ENCODE data around the gene RASGRP2. TPM values are rescaled to one million over a fixed set of nuclear protein-coding genes. Genes with fewer than 3 reads are reported as not detected.

Gene RASGRP2
- total RNA-seq, 6 donors from 2014 or later = 20.5 to 80.7 (median 33.9) TPM

DNA sequence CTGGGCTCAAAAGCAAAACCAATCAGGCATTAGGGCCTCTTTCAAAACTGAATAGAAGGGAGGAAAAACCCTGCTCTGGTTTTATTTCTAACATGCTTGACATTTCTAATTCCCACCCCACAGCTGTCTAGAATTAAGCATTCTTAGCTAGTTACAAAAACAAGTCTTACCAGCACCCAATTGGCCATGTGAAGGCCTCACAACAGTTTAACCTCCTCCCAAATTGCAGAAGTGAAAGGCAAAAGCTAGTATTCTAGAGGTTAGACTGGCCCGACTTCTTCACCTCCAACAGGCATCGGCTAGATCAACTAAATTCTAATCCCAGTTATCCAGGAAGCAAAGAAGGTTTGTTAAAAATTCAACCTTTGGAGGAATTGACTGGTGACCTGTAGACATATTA, 27.9 kb upstream of the RASGRP2 start:
- 47 to 78% methylated on average over 2 of the region's 2 CpGs for WGBS, 2 donors
- Histone ChIP-seq H3K4me3 (no peak overlapping the region), H3K4me1 (peaks cover 42 to 65% (median 47%) of the 10 kb centered on the region in 4 donors), H3K27me3 (no peaks in the 10 kb centered on the region), H3K36me3 (peaks cover 90 to 100% (median 93%) of the 10 kb centered on the region in 4 donors), H3K27ac (peak overlapping the region in 3 of 4 donors; percentile 47 to 77 (median 74)), H3K9me3 (no peaks in the 10 kb centered on the region)
- no peak for DNase-seq
- peak in 1 of 2 donors; percentile 11 for ATAC-seq (ENCODE audit: low FRiP score in 2 of 2)
- TF ChIP-seq POLR2A (IDR thresholded peaks at IDR 0.05) (no peak), POLR2AphosphoS5 (IDR thresholded peaks at IDR 0.05) (no peak), EP300 (IDR thresholded peaks at IDR 0.05) (no peak)
- TF ChIP-seq, protein P1, sequence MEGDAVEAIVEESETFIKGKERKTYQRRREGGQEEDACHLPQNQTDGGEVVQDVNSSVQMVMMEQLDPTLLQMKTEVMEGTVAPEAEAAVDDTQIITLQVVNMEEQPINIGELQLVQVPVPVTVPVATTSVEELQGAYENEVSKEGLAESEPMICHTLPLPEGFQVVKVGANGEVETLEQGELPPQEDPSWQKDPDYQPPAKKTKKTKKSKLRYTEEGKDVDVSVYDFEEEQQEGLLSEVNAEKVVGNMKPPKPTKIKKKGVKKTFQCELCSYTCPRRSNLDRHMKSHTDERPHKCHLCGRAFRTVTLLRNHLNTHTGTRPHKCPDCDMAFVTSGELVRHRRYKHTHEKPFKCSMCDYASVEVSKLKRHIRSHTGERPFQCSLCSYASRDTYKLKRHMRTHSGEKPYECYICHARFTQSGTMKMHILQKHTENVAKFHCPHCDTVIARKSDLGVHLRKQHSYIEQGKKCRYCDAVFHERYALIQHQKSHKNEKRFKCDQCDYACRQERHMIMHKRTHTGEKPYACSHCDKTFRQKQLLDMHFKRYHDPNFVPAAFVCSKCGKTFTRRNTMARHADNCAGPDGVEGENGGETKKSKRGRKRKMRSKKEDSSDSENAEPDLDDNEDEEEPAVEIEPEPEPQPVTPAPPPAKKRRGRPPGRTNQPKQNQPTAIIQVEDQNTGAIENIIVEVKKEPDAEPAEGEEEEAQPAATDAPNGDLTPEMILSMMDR (IDR thresholded peaks at IDR 0.05) = no peak

DNA sequence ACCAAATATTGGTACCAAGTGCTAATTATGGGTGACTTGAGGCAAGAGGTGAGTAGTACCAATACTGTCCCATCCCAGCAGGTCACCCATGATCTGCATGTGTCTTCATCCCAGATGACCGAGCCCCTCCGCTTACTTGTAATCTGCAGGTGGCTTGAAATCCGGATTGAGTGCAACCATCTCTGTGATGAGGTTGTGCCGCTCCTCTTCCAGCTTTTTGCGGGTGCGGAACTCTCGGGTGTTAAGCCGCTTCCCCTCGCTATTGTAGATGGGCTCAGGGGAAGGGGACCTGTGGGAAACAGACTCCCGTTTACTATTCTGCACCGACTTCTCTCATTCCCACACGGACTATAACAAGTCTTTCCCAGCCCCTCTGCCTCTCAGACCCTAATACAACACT, 26.2 kb upstream of the RASGRP2 start:
- Histone ChIP-seq H3K36me3 (peaks cover 90 to 100% (median 96%) of the 10 kb centered on the region in 4 donors), H3K27me3 (no peaks in the 10 kb centered on the region), H3K4me1 (peaks cover 28 to 53% (median 33%) of the 10 kb centered on the region in 4 donors), H3K27ac (no peak overlapping the region), H3K9me3 (no peaks in the 10 kb centered on the region), H3K4me3 (no peak overlapping the region)
- ATAC-seq (ENCODE audit: low FRiP score in 2 of 2) (no peak), DNase-seq (no peak)
- WGBS, 2 donors = 93 to 94% methylated on average over 12 of the region's 12 CpGs
- TF ChIP-seq POLR2AphosphoS5 (IDR thresholded peaks at IDR 0.05) = no peak
- TF ChIP-seq, protein P1 (IDR thresholded peaks at IDR 0.05) = no peak
- TF ChIP-seq POLR2A (IDR thresholded peaks at IDR 0.05) = no peak
- TF ChIP-seq EP300 (IDR thresholded peaks at IDR 0.05) = no peak

DNA sequence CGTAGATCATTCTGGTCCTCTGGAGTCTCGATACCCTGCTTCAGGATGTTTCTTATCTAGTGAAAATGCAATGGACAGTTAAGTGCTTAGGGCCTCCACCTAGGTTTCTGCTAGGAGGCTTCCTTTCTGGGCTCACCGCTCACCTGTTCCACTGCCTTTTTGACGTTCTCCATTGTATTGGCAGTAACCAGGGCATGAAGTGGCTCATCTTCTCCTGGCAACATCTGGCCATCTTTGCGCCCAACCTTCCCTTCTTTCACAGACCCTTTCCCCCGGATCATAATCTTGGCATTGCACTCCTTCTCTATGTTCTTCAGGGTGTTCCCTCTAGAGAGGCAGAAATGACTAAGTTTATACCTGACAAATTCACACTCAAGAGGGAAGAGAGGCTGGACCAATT, 25.3 kb upstream of the RASGRP2 start:
- Histone ChIP-seq H3K9me3 (no peaks in the 10 kb centered on the region), H3K4me1 (peaks cover 26 to 48% (median 31%) of the 10 kb centered on the region in 4 donors), H3K27ac (no peak overlapping the region), H3K27me3 (no peaks in the 10 kb centered on the region), H3K36me3 (peaks cover 90 to 100% (median 96%) of the 10 kb centered on the region in 4 donors), H3K4me3 (no peak overlapping the region)
- DNase-seq (no peak), ATAC-seq (ENCODE audit: low FRiP score in 2 of 2) (no peak)
- no peak for TF ChIP-seq EP300 (IDR thresholded peaks at IDR 0.05)
- TF ChIP-seq, protein P1 (IDR thresholded peaks at IDR 0.05) = no peak
- no peak for TF ChIP-seq POLR2A (IDR thresholded peaks at IDR 0.05)
- no peak for TF ChIP-seq POLR2AphosphoS5 (IDR thresholded peaks at IDR 0.05)
- 89 to 91% methylated on average over 6 of the region's 6 CpGs for WGBS, 2 donors

DNA sequence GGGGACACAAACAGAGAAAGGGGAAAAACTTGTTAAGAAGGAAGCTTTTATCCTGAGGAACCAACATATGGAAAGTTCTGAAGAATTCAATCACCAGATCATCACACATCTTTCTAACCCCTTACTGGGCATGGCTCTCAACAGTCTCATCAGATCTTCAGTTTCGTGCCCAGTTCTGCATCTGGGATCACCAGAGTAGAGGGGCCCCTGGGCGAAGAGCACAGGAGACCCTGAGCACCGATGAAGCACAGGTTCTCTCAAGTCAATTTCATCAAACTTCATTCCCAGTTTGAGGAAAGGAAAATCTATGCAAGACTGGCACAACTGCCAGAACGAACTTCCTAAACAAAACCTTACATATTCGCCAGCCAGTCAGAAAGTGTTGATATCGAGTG, 24.4 kb upstream of the RASGRP2 start:
- no peaks in the 10 kb centered on the region for H3K27me3 ChIP-seq
- WGBS, 2 donors = 88 to 90% methylated on average over 6 of the region's 6 CpGs
- ATAC-seq (ENCODE audit: low FRiP score in 2 of 2) (no peak), DNase-seq (no peak)
- H3K36me3 ChIP-seq = peaks cover 82 to 100% (median 96%) of the 10 kb centered on the region in 4 donors
- H3K27ac ChIP-seq = peak overlapping the region in 1 of 4 donors; percentile 73
- H3K9me3 ChIP-seq = no peaks in the 10 kb centered on the region
- H3K4me1 ChIP-seq = peaks cover 29 to 47% (median 33%) of the 10 kb centered on the region in 4 donors
- TF ChIP-seq POLR2A (IDR thresholded peaks at IDR 0.05) (no peak), EP300 (IDR thresholded peaks at IDR 0.05) (no peak), POLR2AphosphoS5 (IDR thresholded peaks at IDR 0.05) (no peak)
- TF ChIP-seq, protein P1 (IDR thresholded peaks at IDR 0.05) = no peak
- H3K4me3 ChIP-seq = no peak overlapping the region

All from upper lobe of left lung (tissue), 6 donors.